GM18519 (cell line): Measurements from ENCODE around the gene SAMD10.
A peak's percentile ranks its signal among the peaks of the same experiment; 100 is the strongest.

Experiments
- ATAC-seq: cut with Tn5 transposase; IDR thresholded peaks from one replicate; pipeline ENCODE4 v1.9.1; 2021; ENCODE audit warnings: mild to moderate bottlenecking, moderate library complexity; ENCODE audit not compliant: unreplicated experiment, low FRiP score

The SAMD10 gene

DNA sequence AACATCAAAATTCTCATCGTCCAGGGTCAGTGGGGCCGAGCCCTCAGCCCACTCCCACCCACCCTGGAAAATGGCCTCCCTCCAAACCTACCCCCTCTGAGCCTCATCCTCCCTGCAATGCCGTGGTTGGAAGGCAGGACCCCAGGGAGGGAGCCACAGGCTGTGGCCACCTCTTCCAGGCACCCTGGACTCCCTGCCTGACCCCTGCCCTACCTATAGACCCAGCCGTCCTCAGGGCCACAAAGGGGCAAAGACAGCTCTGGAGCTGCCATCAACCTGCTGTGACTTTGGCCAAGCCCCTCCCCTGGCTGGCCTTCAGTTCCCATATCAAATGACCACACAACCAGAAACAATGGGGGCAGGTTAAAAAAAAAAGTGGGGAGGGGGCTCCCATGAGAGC, 21.0 kb downstream of the SAMD10 start:
- ATAC-seq, result no peak

DNA sequence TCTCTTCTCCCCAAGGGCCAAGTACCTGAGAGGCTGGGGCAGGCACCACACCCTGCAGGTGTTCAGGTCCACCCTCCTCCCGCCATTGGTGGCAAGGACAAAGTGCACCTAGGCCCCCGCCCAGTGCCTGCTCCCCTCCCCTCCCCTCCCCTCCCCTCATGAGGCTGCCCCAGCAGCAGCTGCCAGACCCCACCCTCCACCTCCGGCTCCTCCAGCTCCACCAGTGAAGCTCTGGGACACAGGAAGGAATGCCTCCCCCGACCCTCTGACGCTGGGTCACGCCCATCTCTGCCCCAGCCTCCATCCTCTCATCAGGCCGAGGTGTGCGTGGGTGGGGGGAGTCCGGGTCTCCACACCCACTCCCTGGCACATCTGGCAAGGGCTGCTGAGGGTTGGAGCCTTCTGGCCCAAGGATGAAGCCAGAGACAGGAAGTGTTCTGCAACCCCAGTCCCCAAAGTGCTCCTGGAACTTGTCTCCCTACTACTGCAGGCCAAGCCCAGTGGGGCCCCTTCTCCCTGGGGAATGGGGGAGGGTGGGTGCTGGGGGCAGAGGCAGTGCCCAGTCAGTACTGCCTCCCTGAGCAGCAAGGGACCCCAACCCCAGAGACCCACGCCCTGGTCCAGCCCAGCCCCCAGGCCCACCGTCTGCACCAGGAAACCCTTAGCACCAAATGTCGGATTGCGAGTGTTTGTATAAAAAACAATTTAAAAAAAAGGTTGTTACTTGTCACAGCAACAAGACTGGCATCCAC, 21.6 kb downstream of the SAMD10 start:
- no peak for ATAC-seq

- no peak for ATAC-seq
Measured at GRCh38 chr20:63957004-63957689, 22.3 kb downstream of the SAMD10 start.

GRCh38 chr20:63956664-63957003, 22.8 kb downstream of the SAMD10 start:
- ATAC-seq, result peak; percentile 7

GRCh38 chr20:63955827-63956663, 23.4 kb downstream of the SAMD10 start, which contains the start of gene UCKL1:
Gene UCKL1 (minus strand): TSS chr20:63956416. CDS start chr20:63956372, 44 bp downstream.
- peak; percentile 53 for ATAC-seq

- no peak for ATAC-seq
Measured at GRCh38 chr20:63955281-63955826, 24.1 kb downstream of the SAMD10 start.

DNA sequence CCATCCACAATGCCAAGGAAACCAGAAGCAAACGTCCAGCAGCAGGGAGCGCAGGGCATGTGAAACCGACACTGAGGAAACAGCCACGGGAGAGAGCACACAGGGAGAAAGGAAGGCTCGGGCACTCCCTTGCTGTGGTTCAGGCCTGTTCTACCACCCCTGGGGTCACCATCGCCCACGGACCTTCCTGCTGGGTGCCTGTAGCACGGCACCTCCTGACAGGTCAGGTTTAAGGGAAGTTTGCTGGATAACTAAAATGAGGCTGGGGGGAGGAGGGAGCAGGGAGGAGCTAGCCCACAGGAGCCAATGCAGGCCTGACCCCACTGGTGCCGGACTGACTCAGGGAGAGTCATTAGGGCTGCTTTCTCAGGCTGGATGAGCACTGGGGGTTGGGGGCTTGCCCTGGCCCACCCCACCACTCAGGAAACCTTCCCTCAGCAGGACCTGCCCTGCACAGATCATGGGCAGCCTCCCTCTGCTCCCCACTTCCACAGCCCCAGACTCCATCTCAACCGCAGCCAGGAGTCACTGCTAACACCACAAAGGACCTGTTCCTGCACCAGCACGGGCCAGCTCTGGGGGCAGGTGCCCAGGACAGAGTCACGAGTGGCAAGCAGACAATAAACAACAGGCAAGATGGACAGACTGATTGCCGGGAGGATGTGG, 25.5 kb downstream of the SAMD10 start:
- ATAC-seq, result no peak

DNA sequence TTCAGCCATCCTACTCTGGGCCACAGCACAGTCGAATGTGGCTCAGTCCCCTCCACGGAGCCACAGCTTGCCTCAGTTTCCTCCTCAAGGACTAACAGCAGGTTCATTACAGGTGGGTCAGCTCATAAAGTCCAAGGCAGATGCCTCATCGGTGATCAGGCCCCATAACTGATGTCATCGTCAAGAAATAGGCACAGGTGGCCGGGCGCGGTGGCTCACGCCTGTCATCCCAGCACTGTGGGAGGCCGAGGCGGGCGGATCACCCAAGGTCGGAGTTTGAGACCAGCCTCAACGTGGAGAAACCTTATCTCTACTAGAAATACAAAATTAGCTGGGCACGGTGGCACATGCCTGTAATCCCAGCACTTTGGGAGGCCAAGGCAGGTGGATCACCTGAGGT, 26.7 kb downstream of the SAMD10 start:
- no peak for ATAC-seq

DNA sequence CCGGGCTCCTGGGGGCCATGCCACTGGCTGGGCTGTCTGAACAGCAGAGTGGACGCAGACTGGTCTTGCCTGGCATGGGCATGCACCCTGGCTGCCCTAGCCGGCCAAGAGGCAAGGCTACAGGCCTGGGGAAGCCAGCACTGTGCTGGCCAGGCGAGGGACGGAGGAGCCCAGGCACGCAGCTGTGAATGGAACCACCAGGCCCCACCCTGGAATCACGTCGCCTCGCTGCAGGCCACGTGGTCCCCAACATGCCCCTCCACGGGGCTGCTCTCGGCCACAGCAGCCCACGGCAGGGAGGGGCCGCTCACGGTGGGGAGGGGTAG, 27.3 kb downstream of the SAMD10 start:
- no peak for ATAC-seq

- ATAC-seq, result no peak
Measured at GRCh38 chr20:63951398-63952209, 27.8 kb downstream of the SAMD10 start.

- ATAC-seq, result no peak
Measured at GRCh38 chr20:63950701-63951397, 28.6 kb downstream of the SAMD10 start.

DNA sequence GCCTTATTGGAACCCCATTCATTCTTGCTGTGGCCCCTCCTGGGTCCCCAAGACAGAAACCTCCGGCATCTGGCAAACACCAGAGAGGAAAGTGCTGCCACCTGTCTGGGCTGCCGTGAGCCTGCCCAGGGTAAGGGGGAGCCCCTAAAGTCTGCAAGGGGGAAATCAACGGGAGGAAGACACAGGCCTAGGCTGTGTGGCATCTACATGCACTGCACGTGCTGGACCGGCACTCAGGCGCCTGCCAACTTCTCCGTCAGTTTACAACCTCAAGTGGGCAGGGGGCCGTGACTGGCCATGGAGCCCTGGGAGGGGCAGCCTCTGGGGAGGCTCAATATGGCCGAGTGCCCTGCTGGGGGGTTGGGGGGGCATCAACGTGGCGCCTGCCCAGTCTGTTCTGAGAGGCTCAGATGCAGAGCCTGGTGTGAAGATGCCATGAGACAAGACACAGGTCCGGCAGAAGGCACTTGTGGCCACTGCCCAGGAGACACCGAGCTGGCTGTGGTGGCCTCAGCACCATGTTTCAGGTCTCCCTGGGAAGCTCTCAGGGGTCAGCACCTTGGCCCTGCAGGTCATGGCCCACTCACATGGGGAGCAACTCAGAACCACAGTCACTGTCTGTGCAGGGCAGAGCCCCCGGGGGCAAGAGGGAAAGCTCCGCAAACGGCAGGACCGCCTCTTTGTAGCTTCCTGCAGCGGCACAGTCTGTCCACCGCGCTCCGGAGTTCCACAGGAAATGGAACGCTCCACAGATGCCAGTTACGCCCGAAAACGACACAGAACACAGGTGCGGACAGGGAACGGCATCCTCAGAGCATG, 31.6 kb downstream of the SAMD10 start:
- ATAC-seq, result no peak

DNA sequence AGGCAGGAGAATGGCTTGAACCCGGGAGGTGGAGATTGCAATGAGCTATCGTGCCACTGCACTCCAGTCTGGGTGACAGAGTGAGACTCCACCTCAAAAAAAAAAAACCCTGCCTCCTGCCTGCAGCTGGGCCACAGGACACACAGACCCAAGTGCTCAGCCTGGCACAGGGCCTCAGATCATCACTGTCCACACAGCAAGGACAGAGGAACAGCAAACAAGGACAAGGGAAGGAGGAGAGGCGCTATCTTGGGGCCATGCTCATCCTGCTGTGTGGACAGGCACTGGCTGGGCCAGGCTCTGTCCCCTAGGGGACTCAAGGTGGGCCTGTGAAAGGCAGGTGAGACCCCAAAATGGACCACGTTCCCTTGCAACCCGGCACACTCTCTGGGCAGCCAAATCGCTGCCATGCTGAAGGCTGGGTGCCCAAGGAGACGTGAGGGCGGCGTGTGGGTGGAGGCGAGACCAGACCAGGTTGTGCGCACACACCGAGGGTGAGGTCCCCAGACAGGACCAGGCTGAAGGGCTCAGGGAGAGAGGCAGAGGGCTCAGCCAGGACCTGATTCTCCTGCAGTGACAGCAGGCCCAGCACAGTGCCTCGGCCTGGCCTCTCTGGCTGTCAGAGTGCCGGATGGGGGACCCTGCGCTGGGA, 32.3 kb downstream of the SAMD10 start:
- ATAC-seq, result no peak

- ATAC-seq, result no peak
Measured at GRCh38 chr20:63945921-63946920, 33.2 kb downstream of the SAMD10 start.

GRCh38 chr20:63945031-63945658, 34.3 kb downstream of the SAMD10 start:
- no peak for ATAC-seq
